Body of pancreas (tissue), 4 donors: ENCODE measurements around the gene MATN4.

Experiments used
- CTCF ChIP-seq, 7 experiments: fragments of 450-650 bp in 4 of 7; fragments of 200-600 bp in 3 of 7; sonication (generic) in 3 of 7; IDR thresholded peaks; one replicate each; pipeline ENCODE4 v1.5.1; 2016 to 2019; ENCODE audit warnings: antibody characterized with exemption in 7 of 7
- POLR2A ChIP-seq, 3 donors: fragments of 450-650 bp; IDR thresholded peaks; one replicate each; pipeline ENCODE4 v1.6.1; 2016; ENCODE audit warnings: antibody characterized with exemption in 3 of 3, mild to moderate bottlenecking in 2 of 3

GRCh38 chr20:45318386-45318939, 10.4 kb upstream of the MATN4 start:
- TF ChIP-seq CTCF (IDR thresholded peaks at IDR 0.05): no peak
- no peak for TF ChIP-seq POLR2A (IDR thresholded peaks at IDR 0.05)
